Mononuclear cell (primary cell): ENCODE data around the gene ARPC1B. TPM values are rescaled to one million over a fixed set of nuclear protein-coding genes. Genes with fewer than 3 reads are reported as not detected.
"Not testable (repeated sequence)": the region's sequence is repeated elsewhere in the genome, so short reads cannot be mapped to it uniquely, and the experiment has no call there.

ENCODE experiments used
- H3K27me3 ChIP-seq: 2 replicates; pipeline ENCODE4 v1.6.0; 2011; ENCODE audit warnings: low read length, control low read depth; ENCODE audit not compliant: insufficient read depth
- H3K4me1 ChIP-seq: 2 replicates; pipeline ENCODE4 v1.5.1; 2011; ENCODE audit warnings: mild to moderate bottlenecking, low read length, control low read depth; ENCODE audit not compliant: insufficient read depth
- H3K4me3 ChIP-seq: 2 replicates; pipeline ENCODE4 v1.5.1; 2011; ENCODE audit warnings: mild to moderate bottlenecking, low read length, moderate library complexity
- H3K9me3 ChIP-seq: 2 replicates; pipeline ENCODE4 v1.5.1; 2011; ENCODE audit warnings: low read depth, mild to moderate bottlenecking, control low read depth, low read length
- total RNA-seq: library from RNA; depleted of rRNA; stranded (reverse); fragments of >200 nt; gene quantifications from one replicate; pipeline ENCODE4 v1.2.3, GENCODE V29; 2012

The ARPC1B gene
- total RNA-seq, 1 donor, result 282 TPM

GRCh38 chr7:99431756-99432540, 57.4 kb downstream of the ARPC1B start:
- not testable (repeated sequence) for H3K27me3 ChIP-seq, H3K4me3 ChIP-seq, H3K9me3 ChIP-seq, H3K4me1 ChIP-seq

DNA sequence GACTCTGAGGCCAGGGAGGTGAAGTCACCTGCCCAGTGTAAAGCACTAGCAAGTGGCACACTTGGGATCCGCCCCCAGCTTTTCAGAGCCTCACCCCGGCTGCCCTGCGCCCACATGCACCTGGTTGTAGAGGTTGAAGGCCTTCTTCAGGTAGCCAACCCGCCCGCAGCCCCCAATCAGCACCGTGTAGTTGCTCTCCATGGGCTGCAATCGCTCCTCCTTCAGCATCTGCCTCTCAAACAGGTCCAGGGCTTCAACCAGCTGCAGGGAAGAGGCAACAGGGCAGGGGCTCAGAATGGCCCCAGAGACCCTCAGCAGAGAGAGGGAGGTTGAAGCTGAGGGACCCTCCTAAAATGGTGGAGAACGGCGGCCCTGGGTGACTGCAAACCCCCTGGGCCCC, 58.6 kb downstream of the ARPC1B start:
- H3K4me1 ChIP-seq, result peaks cover 10% of the 10 kb centered on the region
- H3K4me3 ChIP-seq, result no peak overlapping the region
- no peaks in the 10 kb centered on the region for H3K27me3 ChIP-seq

DNA sequence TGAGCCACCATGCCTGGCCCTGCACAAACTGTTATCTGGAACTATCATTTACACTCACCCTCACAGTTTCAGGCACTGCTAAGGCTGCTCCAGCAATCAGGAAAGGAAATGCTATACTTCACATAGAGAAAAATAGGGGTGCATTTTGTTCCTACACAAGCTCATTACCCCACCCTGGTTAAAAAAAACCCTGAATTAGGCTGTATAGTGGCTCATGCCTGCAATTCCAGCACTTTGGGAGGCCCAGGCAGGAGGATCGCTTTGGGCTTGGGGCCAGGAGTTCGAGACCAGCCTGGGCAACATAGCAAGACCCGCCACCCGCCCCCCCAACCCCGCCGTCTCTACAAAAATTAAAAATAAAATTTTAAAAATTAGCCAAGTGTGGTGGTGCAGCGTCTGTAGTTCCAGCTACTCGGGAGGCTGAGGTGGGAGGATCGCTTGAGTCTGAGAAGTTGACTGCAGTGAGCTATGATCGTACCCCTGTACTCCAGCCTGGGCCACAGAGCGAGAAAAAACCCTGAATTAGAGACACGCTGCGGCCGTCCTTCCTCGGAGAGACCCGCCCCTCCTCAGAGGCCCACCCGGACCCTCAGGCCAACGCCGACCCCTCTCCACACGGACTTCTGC, 63.5 kb downstream of the ARPC1B start:
- no peaks in the 10 kb centered on the region for H3K27me3 ChIP-seq
- peak overlapping the region; percentile 87 for H3K4me3 ChIP-seq
- no peaks in the 10 kb centered on the region for H3K9me3 ChIP-seq
- peaks cover 22% of the 10 kb centered on the region for H3K4me1 ChIP-seq

More for the DNA sequence above, 58.6 kb downstream of the ARPC1B start:
- H3K9me3 ChIP-seq, result no peaks in the 10 kb centered on the region

GRCh38 chr7:99438573-99439480, 64.3 kb downstream of the ARPC1B start, which contains the start of the genes CPSF4 and PTCD1:
Gene CPSF4 (plus strand): TSS chr7:99438943. CDS start chr7:99439083, 140 bp downstream.
Gene PTCD1 (minus strand): TSS chr7:99438798. CDS start chr7:99435242, 3,556 bp downstream.
- H3K4me1 ChIP-seq, result peaks cover 22% of the 10 kb centered on the region
- H3K9me3 ChIP-seq, result no peaks in the 10 kb centered on the region

DNA sequence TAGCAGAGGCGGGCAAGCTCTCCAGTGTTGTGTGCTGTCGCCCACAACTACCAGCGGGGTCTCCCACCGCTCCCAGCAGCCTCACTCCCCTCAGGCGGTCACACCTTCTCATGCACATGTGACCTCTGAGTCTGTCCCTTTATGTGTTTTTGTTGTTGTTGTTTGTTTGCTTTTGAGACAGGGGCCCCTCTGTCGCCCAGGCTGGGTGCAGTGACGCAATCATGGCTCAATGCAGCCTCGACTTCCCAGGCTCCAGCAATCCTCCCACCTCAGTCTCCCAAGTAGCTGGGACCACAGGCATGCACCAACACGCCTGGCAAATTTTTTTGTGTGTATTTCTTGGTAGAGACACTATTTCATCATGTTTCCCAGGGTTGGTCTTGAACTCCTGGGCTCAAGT, 65.7 kb downstream of the ARPC1B start:
- no peaks in the 10 kb centered on the region for H3K27me3 ChIP-seq
- H3K4me3 ChIP-seq, result no peak overlapping the region
- H3K9me3 ChIP-seq, result no peaks in the 10 kb centered on the region
- H3K4me1 ChIP-seq, result peaks cover 22% of the 10 kb centered on the region

More at GRCh38 chr7:99438573-99439480, 64.3 kb downstream of the ARPC1B start, which contains the start of the genes CPSF4 and PTCD1:
- Histone ChIP-seq H3K4me3 (peak within 1 kb of the TSS; percentile 87), H3K27me3 (no peaks in the 10 kb centered on the region)

Other genes with a start within 250 kb of the ARPC1B start
- 37.6 TPM for gene SMURF1, start 230.6 kb upstream of the ARPC1B start, total RNA-seq
- not detected for gene KPNA7, start 166.6 kb upstream of the ARPC1B start, total RNA-seq
- not detected for gene MYH16, start 101.9 kb upstream of the ARPC1B start, total RNA-seq
- 28.8 TPM for gene ARPC1A, start 48.8 kb upstream of the ARPC1B start, total RNA-seq
- 29.6 TPM for gene PDAP1, start 33.9 kb downstream of the ARPC1B start, total RNA-seq
- gene BUD31, start 34.2 kb downstream of the ARPC1B start, total RNA-seq, result 99.0 TPM
- gene PTCD1, start 64.1 kb downstream of the ARPC1B start, total RNA-seq, result 3.1 TPM
- gene CPSF4, start 64.2 kb downstream of the ARPC1B start, total RNA-seq, result 17.4 TPM
- 130 TPM for gene ATP5MF, start 91.4 kb downstream of the ARPC1B start, total RNA-seq
- 6.1 TPM for gene ZNF789, start 98.2 kb downstream of the ARPC1B start, total RNA-seq
- 198 TPM for gene ZNF394, start 125.6 kb downstream of the ARPC1B start, total RNA-seq
- 6.3 TPM for gene ZKSCAN5, start 129.9 kb downstream of the ARPC1B start, total RNA-seq
- gene FAM200A, start 177.4 kb downstream of the ARPC1B start, total RNA-seq, result 1.0 TPM
- 122 TPM for gene ZNF655, start 183.9 kb downstream of the ARPC1B start, total RNA-seq
- gene TMEM225B, start 223.5 kb downstream of the ARPC1B start, total RNA-seq, result 1.4 TPM
- gene ZSCAN25, start 242.2 kb downstream of the ARPC1B start, total RNA-seq, result 28.8 TPM